ENCODE measurements around the gene GOLGA3. TPM values are rescaled to one million over a fixed set of nuclear protein-coding genes. Genes with fewer than 3 reads are reported as not detected.
"Not testable (repeated sequence)": the region's sequence is repeated elsewhere in the genome, so short reads cannot be mapped to it uniquely, and the experiment has no call there.

Gene GOLGA3
- total RNA-seq, 3 donors from 2014 or later, result 51.7 to 76.7 (median 58.5) TPM

DNA sequence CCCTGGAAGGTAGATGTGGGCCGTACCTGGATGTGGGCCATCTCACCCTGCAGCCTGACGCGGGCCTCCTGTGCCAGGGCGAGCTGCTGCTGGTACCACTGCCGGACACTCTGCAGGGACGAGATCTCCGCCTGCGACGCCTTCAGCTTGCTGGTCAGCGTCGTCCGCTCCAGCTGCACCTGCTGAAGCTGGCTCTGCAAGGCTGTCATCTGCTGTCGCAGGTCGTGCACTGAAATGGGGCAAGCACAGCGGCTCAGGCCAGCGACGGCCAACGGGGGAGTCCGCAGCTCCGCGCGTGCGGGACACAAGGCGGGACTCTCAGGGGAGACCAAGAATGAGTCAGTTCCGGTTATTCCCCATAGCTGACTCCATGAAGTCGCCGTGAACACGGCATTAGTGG lies 26.9 kb downstream of the GOLGA3 start:
- no peak overlapping the region for H3K27ac ChIP-seq
- peaks cover 18% of the 10 kb centered on the region for H3K36me3 ChIP-seq
- H3K27me3 ChIP-seq, result no peaks in the 10 kb centered on the region
- no peak for DNase-seq (ENCODE audit: low spot score in 2 of 2)
- TF ChIP-seq POLR2AphosphoS5 (IDR thresholded peaks at IDR 0.05), result no peak
- no peak for TF ChIP-seq POLR2A (IDR thresholded peaks at IDR 0.05)
- TF ChIP-seq, protein P1, sequence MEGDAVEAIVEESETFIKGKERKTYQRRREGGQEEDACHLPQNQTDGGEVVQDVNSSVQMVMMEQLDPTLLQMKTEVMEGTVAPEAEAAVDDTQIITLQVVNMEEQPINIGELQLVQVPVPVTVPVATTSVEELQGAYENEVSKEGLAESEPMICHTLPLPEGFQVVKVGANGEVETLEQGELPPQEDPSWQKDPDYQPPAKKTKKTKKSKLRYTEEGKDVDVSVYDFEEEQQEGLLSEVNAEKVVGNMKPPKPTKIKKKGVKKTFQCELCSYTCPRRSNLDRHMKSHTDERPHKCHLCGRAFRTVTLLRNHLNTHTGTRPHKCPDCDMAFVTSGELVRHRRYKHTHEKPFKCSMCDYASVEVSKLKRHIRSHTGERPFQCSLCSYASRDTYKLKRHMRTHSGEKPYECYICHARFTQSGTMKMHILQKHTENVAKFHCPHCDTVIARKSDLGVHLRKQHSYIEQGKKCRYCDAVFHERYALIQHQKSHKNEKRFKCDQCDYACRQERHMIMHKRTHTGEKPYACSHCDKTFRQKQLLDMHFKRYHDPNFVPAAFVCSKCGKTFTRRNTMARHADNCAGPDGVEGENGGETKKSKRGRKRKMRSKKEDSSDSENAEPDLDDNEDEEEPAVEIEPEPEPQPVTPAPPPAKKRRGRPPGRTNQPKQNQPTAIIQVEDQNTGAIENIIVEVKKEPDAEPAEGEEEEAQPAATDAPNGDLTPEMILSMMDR (IDR thresholded peaks at IDR 0.05), result no peak
- no peaks in the 10 kb centered on the region for H3K4me1 ChIP-seq
- H3K9me3 ChIP-seq, result no peaks in the 10 kb centered on the region
- no peak overlapping the region for H3K4me3 ChIP-seq
- intact Hi-C loops (cut with DNase I; ENCODE audit: low total_unique reads), result no loop called here

DNA sequence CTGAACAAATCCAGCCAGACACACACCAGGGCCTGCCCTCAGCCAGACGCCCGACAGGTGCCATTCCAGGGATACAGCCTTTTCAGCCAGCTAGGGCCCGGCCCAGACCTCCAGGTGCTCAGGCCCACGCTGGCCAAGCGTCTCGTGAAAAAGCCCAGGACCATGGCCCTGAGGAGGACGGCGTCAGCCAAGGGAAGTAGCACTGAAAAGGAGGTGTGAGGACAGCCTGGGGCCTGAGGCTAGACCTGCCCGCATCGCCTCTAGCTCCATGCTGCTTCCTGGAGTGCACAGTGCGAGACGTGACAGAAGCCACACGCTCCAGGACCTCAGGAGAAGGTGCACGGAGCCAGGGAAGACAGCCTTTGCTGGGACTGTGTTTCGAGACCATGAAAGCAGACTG lies 29.8 kb downstream of the GOLGA3 start:
- no peak overlapping the region for H3K4me3 ChIP-seq
- H3K27me3 ChIP-seq, result no peaks in the 10 kb centered on the region
- H3K9me3 ChIP-seq, result no peaks in the 10 kb centered on the region
- H3K4me1 ChIP-seq, result no peaks in the 10 kb centered on the region
- intact Hi-C loops (cut with DNase I; ENCODE audit: low total_unique reads), result no loop called here
- DNase-seq (ENCODE audit: low spot score in 2 of 2), result no peak
- peaks cover 17% of the 10 kb centered on the region for H3K36me3 ChIP-seq
- no peak overlapping the region for H3K27ac ChIP-seq
- TF ChIP-seq POLR2AphosphoS5 (IDR thresholded peaks at IDR 0.05) (no peak), POLR2A (IDR thresholded peaks at IDR 0.05) (no peak)
- TF ChIP-seq, protein P1 (IDR thresholded peaks at IDR 0.05), result no peak

DNA sequence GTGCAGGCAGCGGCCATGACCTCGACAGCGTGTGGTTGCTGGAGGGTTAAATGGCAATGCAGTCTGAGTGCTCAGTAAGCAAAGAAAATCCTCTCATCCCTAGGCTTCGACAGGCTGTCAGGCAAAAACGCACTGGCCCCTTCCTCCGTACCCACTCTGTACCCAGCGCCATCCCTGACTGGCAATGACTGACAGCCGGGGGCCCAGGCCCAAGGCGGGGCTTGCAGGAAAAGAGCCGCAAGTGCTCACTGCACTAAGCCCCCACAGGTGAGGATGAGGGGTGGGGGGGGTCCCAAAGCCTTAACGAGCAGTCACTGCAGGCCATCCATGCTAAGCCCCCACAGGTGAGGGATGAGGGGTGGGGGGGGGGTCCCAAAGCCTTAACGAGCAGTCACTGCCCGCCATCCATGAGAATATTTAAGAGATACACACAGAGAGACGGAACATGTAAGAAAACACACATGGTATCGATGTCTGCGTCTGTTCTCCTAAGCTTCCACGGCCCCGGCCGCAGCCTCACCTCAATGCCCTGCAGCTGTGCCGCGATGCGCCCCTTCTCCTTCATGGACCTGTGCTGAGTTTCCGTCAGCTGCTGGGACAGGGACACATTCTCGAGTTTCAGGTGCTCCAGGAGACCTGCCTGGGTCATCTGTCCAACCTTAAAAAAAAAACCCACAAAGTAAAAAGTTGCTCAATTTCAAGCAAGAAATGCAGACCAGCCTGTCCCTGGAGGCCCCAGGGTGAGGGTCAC lies 30.7 kb downstream of the GOLGA3 start:
- intact Hi-C loops (cut with DNase I; ENCODE audit: low total_unique reads), result no loop called here
- Histone ChIP-seq H3K4me3 (no peak overlapping the region), H3K9me3 (no peaks in the 10 kb centered on the region), H3K4me1 (no peaks in the 10 kb centered on the region), H3K27me3 (no peaks in the 10 kb centered on the region), H3K36me3 (peaks cover 17% of the 10 kb centered on the region), H3K27ac (no peak overlapping the region)
- TF ChIP-seq POLR2AphosphoS5 (IDR thresholded peaks at IDR 0.05) (no peak), POLR2A (IDR thresholded peaks at IDR 0.05) (no peak)
- TF ChIP-seq, protein P1 (IDR thresholded peaks at IDR 0.05), result no peak
- DNase-seq (ENCODE audit: low spot score in 2 of 2), result no peak

DNA sequence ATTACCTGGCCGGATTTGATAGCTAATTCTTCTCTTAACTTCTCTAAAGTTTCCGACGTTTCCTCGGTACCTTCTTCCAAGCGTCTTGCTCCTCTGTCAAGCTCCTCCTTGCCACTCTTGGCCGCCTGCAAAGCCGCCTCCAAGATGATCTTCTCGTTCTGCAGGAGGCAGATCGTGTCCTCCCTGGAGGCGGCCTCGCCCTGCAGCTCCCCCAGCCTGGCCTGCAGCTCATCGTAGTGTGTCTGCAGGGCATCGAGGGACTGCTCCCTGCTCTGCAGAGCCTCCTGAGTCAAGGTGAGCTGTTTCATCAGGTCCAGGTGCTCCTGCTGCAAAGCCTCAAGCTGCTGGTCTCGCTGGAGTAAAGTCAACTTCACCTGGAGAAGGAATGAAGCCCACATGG lies 32.8 kb downstream of the GOLGA3 start:
- H3K9me3 ChIP-seq, result no peaks in the 10 kb centered on the region
- no peak for DNase-seq (ENCODE audit: low spot score in 2 of 2)
- no peak overlapping the region for H3K4me3 ChIP-seq
- intact Hi-C loops (cut with DNase I; ENCODE audit: low total_unique reads), result no loop called here
- H3K4me1 ChIP-seq, result no peaks in the 10 kb centered on the region
- no peak overlapping the region for H3K27ac ChIP-seq
- TF ChIP-seq POLR2A (IDR thresholded peaks at IDR 0.05) (no peak), POLR2AphosphoS5 (IDR thresholded peaks at IDR 0.05) (no peak)
- TF ChIP-seq, protein P1 (IDR thresholded peaks at IDR 0.05), result no peak
- no peaks in the 10 kb centered on the region for H3K27me3 ChIP-seq
- peaks cover 7% of the 10 kb centered on the region for H3K36me3 ChIP-seq

DNA sequence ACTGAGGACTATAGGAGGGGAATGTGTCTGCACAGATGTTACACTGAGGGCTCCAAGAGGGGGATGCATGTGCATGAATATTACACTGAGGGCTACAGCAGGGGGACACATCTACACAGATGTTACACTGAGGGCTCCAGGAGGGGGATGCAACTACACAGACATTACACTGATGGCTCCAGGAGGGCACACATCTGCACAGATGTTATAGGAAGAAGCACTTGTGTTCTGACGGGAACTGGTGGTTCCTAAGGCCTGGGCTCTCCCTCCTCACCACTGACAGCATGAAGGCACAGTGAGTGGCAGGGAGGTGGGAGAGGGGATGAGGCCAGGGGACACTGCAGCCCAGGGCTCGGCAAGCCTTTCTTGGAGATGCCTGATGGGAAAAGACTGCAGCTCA lies 36.7 kb downstream of the GOLGA3 start:
- not testable (repeated sequence) for H3K36me3 ChIP-seq

More for the DNA sequence above, 36.7 kb downstream of the GOLGA3 start:
- H3K27ac ChIP-seq; H3K4me3 ChIP-seq; intact Hi-C loops (cut with DNase I; ENCODE audit: low total_unique reads); H3K27me3 ChIP-seq; DNase-seq (ENCODE audit: low spot score in 2 of 2); H3K4me1 ChIP-seq; H3K9me3 ChIP-seq: not testable (repeated sequence)
